Neural progenitor cell (in vitro differentiated cells): ENCODE measurements around the gene ARHGAP21. TPM values are rescaled to one million over a fixed set of nuclear protein-coding genes. Genes with fewer than 3 reads are reported as not detected.

Experiments
- DNase-seq: peaks from one replicate; pipeline ENCODE4 v3.0.0-alpha.2; 2016; ENCODE audit warnings: low spot score
- H2AFZ ChIP-seq: fragments of 200-600 bp; sonication (generic); replicated peaks from 2 replicates; pipeline ENCODE4 v1.6.1; 2016; ENCODE audit warnings: antibody characterized with exemption
- H3F3A ChIP-seq: fragments of 200-600 bp; sonication (generic); 2 replicates; pipeline ENCODE4 v1.6.1; 2016; ENCODE audit warnings: antibody characterized with exemption, low read depth
- H3K27ac ChIP-seq: fragments of 200-600 bp; sonication (generic); 2 replicates; pipeline ENCODE4 v1.5.1; 2016; ENCODE audit warnings: mild to moderate bottlenecking
- H3K27me3 ChIP-seq: fragments of 200-600 bp; sonication (generic); 2 replicates; pipeline ENCODE4 v1.6.1; 2016; ENCODE audit warnings: mild to moderate bottlenecking, moderate library complexity
- H3K36me3 ChIP-seq: fragments of 200-600 bp; sonication (generic); 2 replicates; pipeline ENCODE4 v1.5.1; 2016
- H3K4me1 ChIP-seq: fragments of 200-600 bp; sonication (generic); 2 replicates; pipeline ENCODE4 v1.6.1; 2016; ENCODE audit warnings: mixed run types
- H3K4me2 ChIP-seq: fragments of 200-600 bp; sonication (generic); 2 replicates; pipeline ENCODE4 v1.6.1; 2016
- H3K4me3 ChIP-seq: fragments of 200-600 bp; sonication (generic); 2 replicates; pipeline ENCODE4 v1.5.1; 2016
- H3K79me2 ChIP-seq: fragments of 200-600 bp; sonication (generic); 2 replicates; pipeline ENCODE4 v1.6.1; 2016; ENCODE audit warnings: low read depth
- H3K9ac ChIP-seq: fragments of 200-600 bp; sonication (generic); 2 replicates; pipeline ENCODE4 v1.6.1; 2016
- H3K9me3 ChIP-seq: fragments of 200-600 bp; sonication (generic); 2 replicates; pipeline ENCODE4 v1.5.1; 2016; ENCODE audit warnings: low read depth
- H4K20me1 ChIP-seq: fragments of 200-600 bp; sonication (generic); 2 replicates; pipeline ENCODE4 v1.6.1; 2016; ENCODE audit warnings: low read depth
- H3K27ac Mint-ChIP-seq: 3 replicates; pipeline ENCODE4 v1.8.0; 2021; ENCODE audit warnings: mixed read lengths
- H3K27me3 Mint-ChIP-seq: 2 replicates; pipeline ENCODE4 v1.8.0; 2022; ENCODE audit warnings: low read depth, mild to moderate bottlenecking, inconsistent platforms, moderate library complexity, mixed read lengths; ENCODE audit not compliant: insufficient read depth
- H3K36me3 Mint-ChIP-seq: 3 replicates; pipeline ENCODE4 v1.8.0; 2021; ENCODE audit warnings: mixed read lengths
- H3K4me1 Mint-ChIP-seq: 3 replicates; pipeline ENCODE4 v1.8.0; 2021; ENCODE audit warnings: mixed read lengths
- H3K4me3 Mint-ChIP-seq: 3 replicates; pipeline ENCODE4 v1.8.0; 2021; ENCODE audit warnings: mild to moderate bottlenecking, moderate library complexity, mixed read lengths
- H3K9me3 Mint-ChIP-seq: 3 replicates; pipeline ENCODE4 v1.8.0; 2020; ENCODE audit warnings: mixed read lengths
- CTCF ChIP-seq: fragments of 200-600 bp; sonication (generic); IDR thresholded peaks from 2 replicates; pipeline ENCODE4 v1.5.1; 2017; ENCODE audit warnings: antibody characterized with exemption, mild to moderate bottlenecking
- EZH2 ChIP-seq: fragments of 200-600 bp; sonication (generic); IDR thresholded peaks from 2 replicates; pipeline ENCODE4 v1.6.1; 2017; ENCODE audit warnings: antibody characterized with exemption, mild to moderate bottlenecking, moderate library complexity
- EZH2phosphoT487 ChIP-seq: fragments of 200-600 bp; sonication (generic); IDR thresholded peaks from 2 replicates; pipeline ENCODE4 v1.6.1; 2017; ENCODE audit warnings: antibody characterized with exemption
- total RNA-seq: library from RNA; depleted of rRNA; stranded (reverse); fragments of >200 nt; gene quantifications from 2 replicates; pipeline ENCODE4 v1.2.3, GENCODE V29; 2015; ENCODE audit warnings: low replicate concordance

Gene ARHGAP21
- total RNA-seq, 1 donor from 2014 or later: 65.7 TPM

DNA sequence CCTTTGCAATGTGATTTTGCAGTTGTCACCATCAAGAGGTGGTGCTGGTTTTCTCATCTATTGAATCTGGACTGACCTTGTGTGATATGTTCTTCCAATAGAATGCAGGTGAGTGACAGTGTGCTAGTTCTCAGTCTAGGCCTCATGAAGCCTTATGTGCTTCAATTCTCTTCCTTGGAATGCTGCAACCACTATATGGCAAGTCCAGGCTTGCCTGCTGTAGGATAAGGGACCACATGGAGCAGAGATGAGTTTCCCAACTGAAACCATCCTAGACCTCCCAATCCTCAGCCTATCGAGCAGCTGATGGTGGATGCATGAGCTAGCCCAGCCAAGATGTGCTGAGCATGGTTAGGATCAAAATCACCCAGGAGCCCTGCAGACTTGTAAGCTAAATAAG lies 32.6 kb upstream of the ARHGAP21 start:
- no peak overlapping the region for H3K27ac Mint-ChIP-seq
- H3K79me2 ChIP-seq: no peaks in the 10 kb centered on the region
- peaks cover 13% of the 10 kb centered on the region for H3K4me1 Mint-ChIP-seq
- H3K9me3 Mint-ChIP-seq: peaks cover 13% of the 10 kb centered on the region
- no peaks in the 10 kb centered on the region for H3K9me3 ChIP-seq
- H3K4me2 ChIP-seq: no peak overlapping the region
- H3K36me3 ChIP-seq: no peaks in the 10 kb centered on the region
- DNase-seq: no peak
- H3K27me3 ChIP-seq: no peaks in the 10 kb centered on the region
- no peaks in the 10 kb centered on the region for H4K20me1 ChIP-seq
- no peaks in the 10 kb centered on the region for H3K36me3 Mint-ChIP-seq
- H3K9ac ChIP-seq: no peak overlapping the region
- H3K4me3 ChIP-seq: no peak overlapping the region
- no peaks in the 10 kb centered on the region for H3K4me1 ChIP-seq
- no peak overlapping the region for H3K4me3 Mint-ChIP-seq
- H2AFZ ChIP-seq: peak overlapping the region; percentile 57
- no peaks in the 10 kb centered on the region for H3F3A ChIP-seq
- TF ChIP-seq CTCF: no peak
- TF ChIP-seq EZH2: no peak
- TF ChIP-seq EZH2phosphoT487: no peak
- H3K27ac ChIP-seq: no peak overlapping the region
- H3K27me3 Mint-ChIP-seq: no peaks in the 10 kb centered on the region

- Histone ChIP-seq H3K27ac (no peak overlapping the region), H4K20me1 (no peaks in the 10 kb centered on the region), H3F3A (no peaks in the 10 kb centered on the region), H3K79me2 (no peaks in the 10 kb centered on the region), H3K9ac (no peak overlapping the region), H2AFZ (no peak overlapping the region), H3K27me3 (no peaks in the 10 kb centered on the region), H3K4me1 (no peaks in the 10 kb centered on the region), H3K36me3 (no peaks in the 10 kb centered on the region), H3K4me2 (no peak overlapping the region), H3K9me3 (no peaks in the 10 kb centered on the region), H3K4me3 (no peak overlapping the region)
- no peaks in the 10 kb centered on the region for H3K4me1 Mint-ChIP-seq
- no peak overlapping the region for H3K27ac Mint-ChIP-seq
- no peaks in the 10 kb centered on the region for H3K36me3 Mint-ChIP-seq
- H3K27me3 Mint-ChIP-seq: no peaks in the 10 kb centered on the region
- no peak overlapping the region for H3K4me3 Mint-ChIP-seq
- DNase-seq: no peak
- TF ChIP-seq EZH2: no peak
- no peak for TF ChIP-seq CTCF
- TF ChIP-seq EZH2phosphoT487: no peak
- H3K9me3 Mint-ChIP-seq: no peaks in the 10 kb centered on the region
These were observed 28.0 kb upstream of the ARHGAP21 start for GRCh38 chr10:24751716-24752115.

DNA sequence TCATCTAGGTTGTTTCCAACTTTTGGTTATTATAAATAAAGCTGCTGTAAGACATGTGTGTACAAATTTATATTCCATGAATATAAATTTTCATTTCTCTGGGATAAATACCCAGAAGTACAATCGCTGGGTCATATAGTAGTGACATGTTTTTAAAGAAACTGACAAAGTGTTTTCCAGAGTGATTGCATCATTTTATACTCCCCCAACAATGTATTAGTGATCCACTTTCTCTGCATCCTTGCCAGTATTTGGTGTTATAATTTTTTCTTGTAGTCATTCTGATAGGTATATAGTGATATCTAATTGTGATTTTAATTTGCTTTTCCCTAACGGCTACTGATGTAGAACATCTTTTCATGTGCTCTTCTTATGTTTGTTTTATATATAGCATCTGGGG lies 27.0 kb upstream of the ARHGAP21 start:
- H3K36me3 ChIP-seq: no peaks in the 10 kb centered on the region
- Mint-ChIP-seq H3K36me3 (no peaks in the 10 kb centered on the region), H3K27ac (no peak overlapping the region), H3K4me1 (no peaks in the 10 kb centered on the region), H3K4me3 (no peak overlapping the region), H3K9me3 (no peaks in the 10 kb centered on the region), H3K27me3 (no peaks in the 10 kb centered on the region)
- no peaks in the 10 kb centered on the region for H3K79me2 ChIP-seq
- no peak overlapping the region for H3K9ac ChIP-seq
- no peak overlapping the region for H3K4me2 ChIP-seq
- no peak overlapping the region for H3K27ac ChIP-seq
- H3K27me3 ChIP-seq: no peaks in the 10 kb centered on the region
- H3K4me1 ChIP-seq: no peaks in the 10 kb centered on the region
- TF ChIP-seq EZH2: no peak
- no peak for TF ChIP-seq EZH2phosphoT487
- no peak for TF ChIP-seq CTCF
- no peaks in the 10 kb centered on the region for H3K9me3 ChIP-seq
- H2AFZ ChIP-seq: no peak overlapping the region
- H3F3A ChIP-seq: no peaks in the 10 kb centered on the region
- H3K4me3 ChIP-seq: no peak overlapping the region
- H4K20me1 ChIP-seq: no peaks in the 10 kb centered on the region
- no peak for DNase-seq

DNA sequence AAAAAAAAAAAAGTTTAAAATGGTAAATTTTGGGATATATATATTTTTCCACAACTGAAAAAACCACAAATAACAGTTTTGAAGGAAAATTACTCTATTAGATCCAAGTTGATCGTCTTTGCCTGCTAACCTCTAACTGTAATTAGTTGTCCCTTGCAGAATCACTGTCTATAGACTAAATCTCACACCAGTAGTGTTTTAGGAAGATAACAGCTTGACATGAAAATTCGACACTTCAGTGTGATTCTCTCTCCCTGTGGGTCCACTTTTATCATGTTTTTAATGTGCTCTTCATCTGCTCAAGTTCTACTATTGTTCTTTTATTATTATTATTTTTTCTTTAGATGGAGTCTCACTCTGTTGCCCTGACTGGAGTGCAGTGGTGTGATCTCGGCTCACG lies 24.5 kb upstream of the ARHGAP21 start:
- Histone ChIP-seq H4K20me1 (no peaks in the 10 kb centered on the region), H3K27ac (no peak overlapping the region), H3K79me2 (no peaks in the 10 kb centered on the region), H3K4me3 (no peak overlapping the region), H3K4me2 (no peak overlapping the region), H3K4me1 (no peaks in the 10 kb centered on the region), H3K27me3 (no peaks in the 10 kb centered on the region), H3K9me3 (no peaks in the 10 kb centered on the region), H3K9ac (no peak overlapping the region), H2AFZ (no peak overlapping the region), H3K36me3 (no peaks in the 10 kb centered on the region), H3F3A (no peaks in the 10 kb centered on the region)
- no peak for TF ChIP-seq CTCF
- TF ChIP-seq EZH2phosphoT487: no peak
- TF ChIP-seq EZH2: no peak
- Mint-ChIP-seq H3K4me3 (no peak overlapping the region), H3K27ac (no peak overlapping the region), H3K9me3 (no peaks in the 10 kb centered on the region), H3K36me3 (no peaks in the 10 kb centered on the region), H3K4me1 (no peaks in the 10 kb centered on the region), H3K27me3 (no peaks in the 10 kb centered on the region)
- DNase-seq: no peak
